ENCODE results near the gene FRY.
"Not testable (repeated sequence)": the region's sequence is repeated elsewhere in the genome, so short reads cannot be mapped to it uniquely, and the experiment has no call there.

The FRY gene

GRCh38 chr13:32041429-32041828, 9.9 kb downstream of the FRY start:
- DNase-seq (ENCODE audit: low read depth) = no peak

GRCh38 chr13:32042551-32042950, 11.0 kb downstream of the FRY start:
- DNase-seq (ENCODE audit: low read depth) = no peak

DNA sequence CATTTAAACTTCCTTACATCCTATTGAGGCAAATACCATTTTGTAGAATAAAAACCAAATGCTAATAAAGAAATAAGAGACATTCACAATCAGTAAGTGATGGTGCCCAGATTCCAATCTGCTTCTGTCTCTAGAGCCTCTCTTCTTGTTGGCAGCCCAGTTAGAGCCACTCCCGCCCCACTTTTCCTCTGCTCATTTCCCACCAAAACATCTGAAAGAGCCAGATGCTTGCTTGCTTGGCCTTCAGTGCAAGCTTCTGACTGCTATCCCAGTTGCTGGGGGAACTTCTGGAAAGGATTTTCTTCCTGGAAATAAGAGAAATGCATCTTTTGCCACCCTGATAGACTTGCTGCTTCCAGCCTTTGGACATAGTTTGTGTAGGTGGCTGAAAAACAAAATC, 12.9 kb downstream of the FRY start:
- no peak for DNase-seq (ENCODE audit: low read depth)

DNA sequence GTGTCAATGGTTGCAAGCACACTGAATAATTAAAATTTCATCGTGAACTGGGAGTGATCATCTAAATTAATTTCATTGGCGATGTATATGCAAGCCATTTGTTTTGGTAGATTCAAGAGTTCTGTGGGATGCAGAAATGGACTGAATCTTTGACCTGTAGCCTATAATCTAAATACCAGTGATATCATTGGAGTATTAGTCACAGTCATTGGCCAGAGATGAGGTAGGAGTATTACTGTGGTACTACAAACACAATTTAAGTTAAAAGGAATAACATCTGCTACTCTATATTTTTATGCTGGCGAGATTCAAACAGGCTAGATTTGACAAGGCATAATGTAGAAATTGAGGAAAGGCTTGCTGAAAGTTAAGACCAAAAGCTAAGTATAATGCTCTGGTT, 14.0 kb downstream of the FRY start:
- DNase-seq (ENCODE audit: low read depth) = no peak

- no peak for DNase-seq (ENCODE audit: low read depth)
Measured at GRCh38 chr13:32045982-32046785, 14.6 kb downstream of the FRY start.

- DNase-seq (ENCODE audit: low read depth) = no peak
Measured at GRCh38 chr13:32047088-32047487, 15.5 kb downstream of the FRY start.

DNA sequence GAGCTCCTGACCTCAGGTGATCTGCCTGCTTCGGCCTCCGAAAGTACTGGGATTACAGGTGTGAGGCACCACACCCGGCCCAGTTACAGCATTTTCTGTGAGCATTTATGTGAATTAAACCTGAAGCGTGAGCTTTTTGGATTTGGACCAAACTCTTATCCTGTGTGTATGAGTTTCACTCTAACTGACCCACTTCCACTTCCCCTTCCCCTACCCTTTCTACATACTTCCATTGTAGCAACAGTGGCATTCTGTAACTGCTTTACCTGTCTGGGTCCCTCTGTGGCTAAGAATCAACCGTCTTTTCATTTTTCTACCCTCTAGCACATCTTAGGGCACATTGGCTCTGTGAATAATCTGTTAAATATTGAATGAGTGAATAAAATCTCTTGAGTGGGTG, 16.2 kb downstream of the FRY start:
- DNase-seq (ENCODE audit: low read depth) = no peak

GRCh38 chr13:32048816-32049215, 17.2 kb downstream of the FRY start:
- DNase-seq (ENCODE audit: low read depth) = no peak

DNA sequence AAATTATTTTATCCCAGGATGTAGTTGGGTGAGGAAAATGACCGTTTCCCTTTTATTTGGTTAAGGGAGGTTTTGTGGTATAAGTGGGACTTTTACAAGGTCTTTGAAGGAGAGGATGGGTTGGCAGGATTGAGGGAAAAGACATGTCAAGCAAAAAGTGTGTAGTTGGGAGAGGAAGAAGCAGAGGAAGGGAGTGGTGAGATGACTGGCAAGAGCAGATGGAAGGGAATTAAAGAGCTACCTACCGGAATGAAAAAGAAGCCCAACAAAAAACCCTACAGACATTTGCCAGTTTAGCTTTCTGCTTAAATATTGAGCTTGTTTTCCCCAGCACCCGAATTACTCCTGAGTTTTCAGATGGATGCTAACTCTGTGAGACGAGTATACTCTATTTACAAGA, 19.6 kb downstream of the FRY start:
- DNase-seq (ENCODE audit: low read depth) = no peak

GRCh38 chr13:32056316-32056715, 24.7 kb downstream of the FRY start:
- no peak for DNase-seq (ENCODE audit: low read depth)

DNA sequence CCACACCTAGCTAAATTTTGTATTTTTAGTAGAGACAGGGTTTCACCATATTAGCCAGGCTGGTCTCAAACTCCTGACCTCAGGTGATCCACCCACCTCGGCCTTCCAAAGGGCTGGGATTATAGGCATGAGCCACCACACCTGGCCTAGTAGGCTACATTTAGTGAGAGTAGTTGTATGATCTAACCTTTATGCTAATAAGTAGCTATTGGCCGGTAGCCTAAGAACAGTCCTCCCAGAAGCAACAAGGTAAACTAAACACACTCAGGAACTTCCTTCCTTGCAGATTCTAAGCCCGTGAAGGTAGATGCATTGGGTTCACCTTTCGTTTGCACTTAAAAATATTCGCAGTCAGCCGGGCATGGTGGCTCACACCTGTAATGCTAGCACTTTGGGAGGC, 25.8 kb downstream of the FRY start:
- not testable (repeated sequence) for DNase-seq (ENCODE audit: low read depth)

GRCh38 chr13:32059511-32059984, 28.0 kb downstream of the FRY start:
- DNase-seq (ENCODE audit: low read depth) = no peak

GRCh38 chr13:32060401-32060878, 28.9 kb downstream of the FRY start:
- DNase-seq (ENCODE audit: low read depth) = no peak

DNA sequence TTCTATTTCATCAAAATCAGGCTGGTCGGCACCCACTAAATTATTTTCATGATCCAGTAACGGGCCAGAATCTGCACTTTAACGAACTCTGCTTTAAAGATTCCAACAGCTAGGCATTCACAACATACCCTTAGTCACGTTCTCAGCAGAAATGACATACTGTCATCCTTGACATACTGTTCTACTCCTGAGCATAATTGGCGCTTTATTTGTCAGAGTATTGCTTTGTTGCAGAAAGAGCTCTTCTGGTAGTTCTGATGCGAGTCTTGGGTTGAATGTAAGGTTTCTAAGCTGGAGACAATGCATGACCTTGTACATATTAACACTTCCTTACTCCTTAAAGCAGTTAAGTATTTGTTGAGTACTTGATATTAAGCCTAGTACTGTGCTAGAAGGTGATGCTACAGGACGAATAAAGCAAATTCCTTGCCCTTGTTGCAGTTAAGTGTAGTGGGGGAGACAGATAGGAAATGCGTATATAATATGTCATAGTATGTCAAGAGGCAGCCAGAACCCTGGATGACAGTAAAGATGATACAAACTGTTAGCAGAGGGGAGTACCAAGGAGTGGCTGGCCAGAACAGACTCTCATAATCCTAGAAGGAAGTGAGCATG, 32.2 kb downstream of the FRY start:
- DNase-seq (ENCODE audit: low read depth) = no peak

DNA sequence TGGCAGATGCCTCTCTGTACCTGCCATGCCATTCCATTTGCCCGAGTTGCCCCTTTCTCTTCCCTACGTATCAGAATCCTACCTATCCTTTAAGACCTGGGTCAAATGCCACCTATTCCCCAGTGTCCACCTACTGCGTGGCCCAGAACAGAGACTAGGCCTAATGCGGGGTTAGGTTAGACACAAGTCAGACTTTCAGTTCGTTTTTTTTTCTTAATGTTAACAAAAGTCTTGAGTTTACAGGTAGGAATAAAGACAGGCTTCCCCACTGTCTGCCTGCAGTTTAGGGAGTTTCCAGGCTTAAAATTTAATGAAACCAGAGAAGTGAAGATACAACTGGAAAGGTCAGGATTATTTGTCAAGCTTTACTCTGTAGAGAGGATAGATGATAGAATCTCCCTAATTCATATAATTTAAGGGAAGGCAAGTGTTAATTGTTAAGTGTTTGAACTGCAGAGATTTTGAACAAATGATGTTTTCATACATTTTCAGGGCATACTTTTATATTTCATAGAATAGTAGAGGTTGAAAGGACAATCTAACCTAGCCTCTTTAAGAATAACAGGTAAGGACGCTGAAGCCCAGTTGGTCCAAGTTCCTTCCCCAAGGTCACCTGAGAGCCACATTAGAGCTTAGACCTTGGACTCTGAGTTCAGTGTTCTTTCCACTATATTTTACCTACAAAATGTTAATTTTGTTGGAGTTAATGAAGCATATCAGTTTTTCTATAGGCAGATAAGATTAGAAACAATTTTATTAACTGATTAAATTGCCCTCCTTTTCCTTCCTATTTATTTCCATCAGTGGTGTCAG, 35.8 kb downstream of the FRY start:
- no peak for DNase-seq (ENCODE audit: low read depth)

DNA sequence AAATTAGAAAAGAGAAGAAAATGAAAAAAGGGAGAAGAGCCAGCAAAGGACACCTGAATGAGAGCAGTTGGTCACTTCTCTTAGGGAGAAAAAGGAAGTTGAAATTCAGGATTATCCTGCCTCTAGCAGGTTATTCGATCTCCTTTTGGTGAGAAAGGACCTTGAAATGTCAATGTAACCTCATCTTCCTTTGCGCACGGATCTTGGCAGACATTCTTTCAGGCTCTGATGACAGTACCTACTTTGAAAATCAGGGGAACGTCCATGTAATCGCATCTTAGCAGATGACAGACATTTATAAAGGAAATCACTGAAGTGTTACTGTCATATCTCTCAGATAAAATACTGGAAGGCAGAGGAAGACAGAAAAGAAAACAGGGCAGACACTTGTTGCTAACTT, 36.7 kb downstream of the FRY start:
- no peak for DNase-seq (ENCODE audit: low read depth)

GRCh38 chr13:32073180-32073864, 41.7 kb downstream of the FRY start:
- DNase-seq (ENCODE audit: low read depth) = no peak

- no peak for DNase-seq (ENCODE audit: low read depth)
Measured at GRCh38 chr13:32075170-32075851, 43.7 kb downstream of the FRY start.

GRCh38 chr13:32079587-32079986, 48.0 kb downstream of the FRY start:
- no peak for DNase-seq (ENCODE audit: low read depth)

DNA sequence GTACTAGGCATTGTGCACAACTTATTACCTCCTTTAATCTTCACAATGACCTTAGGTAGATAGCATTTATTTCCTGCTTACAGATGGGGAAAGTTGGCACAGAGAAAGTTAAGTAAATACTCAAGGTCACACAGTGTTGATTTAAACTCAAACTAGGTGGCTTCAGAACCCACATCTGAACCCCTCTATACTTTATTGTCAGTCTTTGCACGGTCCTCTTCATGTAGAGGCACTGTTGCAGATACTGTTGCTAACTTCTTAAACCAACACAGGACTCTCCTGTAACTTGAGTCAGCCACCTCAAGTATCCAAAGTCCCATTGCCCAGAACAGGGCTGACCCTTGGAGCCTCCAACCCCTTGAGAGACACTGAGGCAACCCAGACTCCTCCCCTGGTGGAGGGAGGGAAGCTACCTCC, 48.8 kb downstream of the FRY start:
- DNase-seq (ENCODE audit: low read depth) = no peak

DNA sequence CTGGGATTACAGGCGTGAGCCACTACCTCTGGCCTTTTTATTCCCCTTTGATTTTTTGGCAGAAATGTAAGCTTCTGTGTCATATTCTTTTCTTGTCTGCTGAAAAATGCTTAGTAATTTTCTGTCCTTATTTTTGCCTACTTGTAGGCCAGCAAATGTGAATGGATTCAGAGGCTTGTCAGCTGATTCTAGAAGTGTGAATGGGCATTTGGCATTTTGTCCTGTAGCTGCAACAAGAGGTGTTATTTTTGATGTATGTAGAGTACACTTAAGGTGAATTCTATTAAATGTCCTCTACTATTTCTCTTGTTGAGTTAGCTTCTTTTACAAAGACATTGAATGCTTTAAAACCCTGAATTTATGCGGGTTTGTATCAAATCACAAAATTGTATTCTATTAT, 50.0 kb downstream of the FRY start:
- DNase-seq (ENCODE audit: low read depth) = no peak

- no peak for DNase-seq (ENCODE audit: low read depth)
Measured at GRCh38 chr13:32086366-32086765, 54.8 kb downstream of the FRY start.
